ENCODE measurements around the gene ZBTB33.

- no peak for TF ChIP-seq CTCF (IDR thresholded peaks at IDR 0.05)
- TF ChIP-seq POLR2A (IDR thresholded peaks at IDR 0.05) = no peak
Observed at GRCh38 chrX:120290107-120290506, 39.5 kb downstream of the ZBTB33 start.
